ENCODE results near the gene KCNN3. TPM values are rescaled to one million over a fixed set of nuclear protein-coding genes. Genes with fewer than 3 reads are reported as not detected.

Gene KCNN3
- total RNA-seq, 1 donor from 2014 or later, result 0.07 TPM

DNA sequence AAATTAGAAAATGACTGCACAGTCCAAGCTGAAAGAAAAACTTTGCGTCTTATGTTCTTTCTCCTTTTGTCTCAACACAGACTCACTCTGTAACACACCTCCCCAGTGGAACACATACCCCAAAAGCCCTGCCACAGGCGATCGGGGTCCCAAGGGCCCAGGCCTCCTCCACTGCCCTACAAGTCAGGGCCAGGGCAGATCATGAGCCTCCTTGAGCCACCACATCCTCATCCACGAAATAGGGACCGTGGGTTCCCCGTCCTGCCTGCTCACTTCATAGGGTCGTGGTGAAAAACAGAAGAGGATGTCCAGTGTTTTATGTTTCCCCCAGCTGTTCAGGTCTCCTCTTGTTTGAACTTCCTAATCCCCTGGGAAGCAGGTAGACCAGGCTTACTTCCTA, 116.7 kb downstream of the KCNN3 start:
- intact Hi-C loops (cut with micrococcal nuclease), result loop anchor here (10.0 kb wide), 1 partner anchor 181 kb away; the partner anchor contains the start of gene PMVK

DNA sequence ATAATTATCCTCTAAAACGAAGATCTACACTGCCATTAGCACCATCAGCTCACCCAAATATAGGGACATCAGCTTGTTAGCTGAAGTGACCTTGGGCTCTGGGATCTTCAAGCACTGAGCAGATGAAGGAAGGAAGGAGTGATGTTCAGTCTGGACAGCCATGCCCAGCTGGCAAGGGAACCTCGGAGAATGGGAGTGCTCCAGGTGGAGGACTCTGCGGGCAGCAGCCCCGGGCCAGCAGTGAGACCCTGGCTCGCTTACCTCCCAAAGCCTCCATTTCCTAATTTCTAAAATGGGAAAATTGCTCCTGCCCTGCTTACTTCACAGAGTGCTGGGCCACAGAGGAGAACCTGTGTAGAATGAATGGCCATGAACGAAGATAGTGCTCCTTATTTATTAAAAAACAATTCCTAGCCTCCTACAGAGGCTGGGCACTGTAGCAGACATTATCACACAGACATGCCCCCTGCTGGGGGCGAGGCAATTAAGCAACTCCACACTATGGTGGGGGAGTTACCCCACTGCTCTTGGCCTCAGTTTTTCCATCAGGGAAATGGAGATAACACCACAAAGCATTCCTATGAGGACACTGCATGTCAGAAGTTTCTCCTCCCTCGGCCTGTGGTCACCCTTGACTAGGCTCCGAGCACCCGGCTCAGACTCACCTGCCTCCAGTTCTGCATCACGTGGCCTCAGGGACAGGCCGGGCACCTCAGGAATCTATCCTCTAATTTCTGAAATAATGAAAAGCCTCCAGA, 117.6 kb downstream of the KCNN3 start:
- intact Hi-C loops (cut with micrococcal nuclease), result loop anchor here (10.0 kb wide), 1 partner anchor 182 kb away; the partner anchor contains the start of gene PMVK

GRCh38 chr1:154751690-154752089, 118.4 kb downstream of the KCNN3 start:
- intact Hi-C loops (cut with micrococcal nuclease), result loop anchor here (10.0 kb wide), 1 partner anchor 183 kb away; the partner anchor contains the start of gene PMVK

DNA sequence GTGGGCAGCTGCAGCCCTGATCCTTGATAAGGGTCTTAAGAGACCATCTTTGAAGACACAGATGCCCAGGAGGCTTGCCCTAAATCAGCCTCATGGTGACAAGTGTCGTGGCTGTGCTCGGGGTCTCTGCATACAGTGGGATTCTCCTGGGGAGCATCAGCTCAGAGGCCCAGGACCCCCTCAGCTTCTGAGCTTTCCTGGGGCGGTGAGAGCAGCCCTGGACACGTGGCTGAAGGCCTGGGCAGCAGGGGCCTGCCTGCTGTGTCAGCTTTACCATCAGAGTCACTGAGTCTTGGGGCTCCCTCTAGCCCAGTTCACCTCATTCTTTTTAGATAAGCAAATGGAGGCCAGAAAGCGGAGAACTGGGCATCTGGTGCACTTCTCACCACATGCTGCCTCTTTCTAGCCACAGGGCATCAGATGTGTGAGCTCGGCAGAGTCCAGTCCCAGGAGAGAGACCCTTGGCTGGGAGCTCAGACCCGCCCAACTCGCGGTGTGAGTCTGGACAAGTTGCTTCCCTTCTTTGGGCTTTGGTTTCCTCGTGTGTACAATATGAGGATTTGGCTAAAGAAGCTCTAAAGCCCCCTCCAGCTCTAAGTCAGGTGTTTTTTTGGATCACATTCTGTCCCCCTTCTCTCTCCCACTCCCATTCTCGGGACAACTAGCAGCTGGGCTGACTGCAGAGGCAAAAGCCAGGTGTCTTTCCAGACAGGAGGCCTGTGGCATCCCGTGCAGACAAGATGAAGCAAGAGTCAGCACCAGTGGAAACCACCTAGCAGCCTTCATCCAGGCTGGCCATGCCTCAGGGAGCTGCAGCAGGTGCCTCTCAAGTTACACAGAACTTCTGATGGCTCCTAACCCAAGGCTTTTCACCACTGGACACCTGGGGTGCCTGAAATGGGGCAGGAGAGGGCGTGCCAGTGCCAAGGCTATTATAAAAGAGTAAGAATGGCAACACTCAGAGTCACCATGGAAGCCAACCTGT, 119.1 kb downstream of the KCNN3 start:
- intact Hi-C loops (cut with micrococcal nuclease), result loop anchor here (10.0 kb wide), 1 partner anchor 184 kb away; the partner anchor contains the start of gene PMVK

DNA sequence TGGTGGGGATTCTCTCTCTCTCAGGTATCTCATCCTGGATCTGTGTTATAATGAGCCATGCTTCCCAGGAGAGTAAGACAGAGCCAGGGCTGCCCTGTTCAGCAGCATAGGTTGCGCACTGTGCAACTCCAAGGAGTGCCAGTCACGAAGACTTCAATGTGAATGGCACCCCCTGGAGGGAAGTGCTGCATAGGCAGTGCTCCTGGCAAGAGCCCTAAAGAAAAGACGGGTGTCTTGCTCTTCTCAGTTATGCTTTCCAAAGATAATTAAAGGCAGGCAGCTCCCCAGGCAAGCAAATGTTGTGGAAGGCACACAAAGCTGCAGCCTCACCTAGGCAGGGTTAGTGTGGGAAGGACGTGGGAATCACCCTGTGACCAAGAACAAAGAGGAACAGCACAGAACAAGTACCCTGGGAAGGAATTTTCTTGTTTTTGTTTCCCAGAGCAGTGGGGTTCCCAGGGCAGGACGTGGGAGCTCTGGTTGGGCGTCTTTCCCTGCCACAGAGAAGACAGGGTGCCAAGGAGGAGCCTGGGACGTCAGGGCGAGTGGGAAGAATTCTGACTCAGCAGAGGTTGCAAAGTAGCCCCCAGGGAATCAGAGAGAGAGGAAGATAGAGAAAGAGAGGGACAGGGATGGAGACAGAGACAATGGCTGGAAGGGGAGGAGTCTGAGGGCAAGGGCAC, 120.9 kb downstream of the KCNN3 start:
- intact Hi-C loops (cut with micrococcal nuclease), result loop anchor here (5.0 kb wide), 2 partner anchors 82 to 192 kb away; partner anchors contain the start of gene UBE2Q1

- intact Hi-C loops (cut with micrococcal nuclease), result loop anchor here (5.0 kb wide), 2 partner anchors 81 to 191 kb away; partner anchors contain the start of gene UBE2Q1
Observed at GRCh38 chr1:154748405-154748775, 121.7 kb downstream of the KCNN3 start.

DNA sequence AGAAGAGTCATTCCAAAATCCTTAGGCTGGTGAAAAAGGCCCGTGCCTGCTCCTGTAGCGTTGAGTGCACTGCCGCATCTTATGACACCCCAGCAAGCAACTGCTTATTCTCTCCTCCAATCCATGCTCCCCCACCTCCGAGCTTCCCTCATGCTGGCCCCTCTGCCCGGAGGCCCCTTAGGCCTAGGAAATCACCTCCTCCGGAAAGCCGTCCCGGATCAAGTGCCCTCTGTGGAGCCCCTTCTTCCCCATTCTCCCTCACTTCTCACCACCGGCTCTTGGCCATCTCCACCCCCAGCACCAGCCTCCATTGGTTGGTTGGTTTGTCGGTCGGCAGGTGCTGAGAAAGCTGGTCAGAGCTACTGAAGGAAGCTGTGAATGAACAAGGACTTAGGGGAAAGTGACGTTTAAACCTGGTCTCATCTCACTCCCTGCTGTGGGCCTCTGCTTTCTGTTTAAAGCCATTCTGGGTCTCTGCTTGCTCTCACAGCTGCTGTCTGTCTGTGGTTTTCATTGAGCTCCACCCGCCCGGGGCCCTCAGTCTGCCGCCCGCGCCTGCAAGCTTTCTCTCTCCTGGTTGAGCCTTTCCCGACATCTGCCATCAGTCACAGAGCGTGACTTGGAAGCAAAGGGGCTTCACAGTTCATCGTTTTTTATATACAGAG, 122.2 kb downstream of the KCNN3 start:
- intact Hi-C loops (cut with micrococcal nuclease), result loop anchor here (5.0 kb wide), 2 partner anchors 81 to 191 kb away; partner anchors contain the start of gene UBE2Q1

- intact Hi-C loops (cut with micrococcal nuclease), result loop anchor here (5.0 kb wide), 2 partner anchors 80 to 190 kb away; partner anchors contain the start of gene UBE2Q1
Observed at GRCh38 chr1:154747380-154747739, 122.7 kb downstream of the KCNN3 start.

DNA sequence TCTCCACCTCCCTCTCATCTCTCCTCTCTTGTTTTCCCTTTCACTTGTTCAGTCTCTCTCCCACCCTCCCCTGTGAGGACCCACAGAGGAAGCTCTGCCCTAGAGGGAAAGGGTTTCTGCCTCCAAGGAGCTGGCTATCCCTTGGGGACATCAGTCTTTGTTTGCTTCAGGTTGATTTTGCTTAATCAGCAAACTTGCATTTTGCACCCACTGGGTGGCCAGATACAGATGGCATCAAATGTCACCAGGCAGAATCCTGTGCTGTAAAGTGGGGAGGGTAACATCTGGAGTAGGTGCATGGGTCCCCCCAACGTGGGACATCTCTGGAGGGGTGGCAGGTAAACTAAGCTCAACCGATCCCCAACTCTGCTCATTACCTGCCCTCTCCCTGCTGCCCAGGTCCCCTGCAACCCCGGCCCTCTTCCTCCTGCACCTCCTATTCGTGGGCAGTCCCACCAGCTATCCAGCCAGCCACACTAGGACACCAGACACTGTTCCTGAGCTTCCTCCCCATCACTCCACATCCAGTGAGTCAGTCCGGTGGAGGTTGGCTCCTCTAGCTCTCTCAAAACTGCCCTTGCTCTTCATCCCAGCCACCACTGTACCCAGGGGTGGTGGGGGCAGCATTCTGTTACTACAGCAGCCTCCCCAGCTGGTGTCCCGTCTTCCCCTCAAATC, 123.3 kb downstream of the KCNN3 start:
- intact Hi-C loops (cut with micrococcal nuclease), result loop anchor here (5.0 kb wide), 2 partner anchors 79 to 189 kb away; partner anchors contain the start of gene UBE2Q1

DNA sequence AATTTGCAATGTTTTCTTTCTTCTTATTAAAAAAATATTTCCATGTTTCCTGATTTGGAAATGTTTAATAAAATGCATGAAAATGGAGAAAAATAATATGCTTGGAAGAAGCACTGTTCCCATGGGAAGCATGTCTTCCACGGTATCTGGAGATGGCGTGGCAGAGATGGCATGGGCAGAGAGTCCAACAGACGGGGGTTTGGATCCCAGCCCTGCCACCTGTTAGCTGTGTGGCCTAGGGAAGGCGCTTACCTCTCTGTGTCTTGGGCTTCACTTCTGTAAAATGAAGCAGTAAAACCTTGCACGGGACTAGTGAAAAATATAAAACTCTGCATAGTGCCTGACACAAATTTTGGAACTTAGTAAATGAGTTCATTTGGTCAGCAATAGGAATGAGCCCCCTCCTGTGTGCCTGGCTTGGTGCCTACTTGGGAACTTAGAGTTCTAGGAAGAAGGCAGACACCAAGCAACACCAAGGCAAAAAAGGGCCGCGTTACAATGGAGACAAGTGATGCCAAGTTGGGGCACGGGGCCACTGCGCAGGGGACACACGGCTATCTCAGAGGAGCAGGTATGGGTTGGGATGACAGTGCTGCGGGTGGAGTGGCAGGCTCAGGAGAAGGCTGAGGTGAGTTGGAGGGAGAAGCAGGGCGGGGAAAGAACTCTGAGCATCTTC, 124.2 kb downstream of the KCNN3 start:
- intact Hi-C loops (cut with micrococcal nuclease), result loop anchor here (5.0 kb wide), 2 partner anchors 79 to 189 kb away; partner anchors contain the start of gene UBE2Q1

- intact Hi-C loops (cut with micrococcal nuclease), result loop anchor here (5.0 kb wide), 2 partner anchors 78 to 188 kb away; partner anchors contain the start of gene UBE2Q1
Observed at GRCh38 chr1:154745286-154745731, 124.8 kb downstream of the KCNN3 start.

DNA sequence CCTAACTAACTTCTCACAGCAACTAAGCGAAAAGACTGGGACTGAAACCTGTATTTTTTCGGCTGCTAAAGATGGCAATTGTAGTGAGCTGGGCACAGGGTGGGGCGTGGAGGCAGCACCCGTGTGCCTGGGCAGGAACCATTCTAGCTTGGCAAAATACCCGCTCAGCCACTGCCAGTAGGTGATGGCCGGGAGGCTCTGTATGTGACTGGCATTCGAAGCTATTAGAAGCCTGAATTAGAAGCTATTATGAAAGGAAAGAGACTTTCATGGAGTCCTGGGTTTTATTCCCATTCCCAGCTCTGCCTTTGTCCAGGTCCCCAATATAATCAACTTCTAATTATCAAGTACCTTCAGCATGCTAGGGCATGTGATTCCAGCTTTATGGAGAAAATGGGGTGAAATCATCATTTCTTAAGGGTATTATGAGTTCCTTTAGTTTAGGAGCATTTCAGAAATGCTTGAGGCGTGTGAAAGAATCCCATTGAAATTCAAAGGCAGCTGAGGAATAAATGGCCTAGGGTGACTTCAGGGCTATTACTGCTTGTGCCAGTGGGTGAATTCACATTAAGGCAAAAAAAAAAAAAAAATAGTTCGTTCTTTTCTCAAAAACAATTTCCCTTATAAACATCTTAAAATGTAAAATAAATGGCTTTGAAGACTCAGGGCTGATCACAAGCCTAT, 125.6 kb downstream of the KCNN3 start:
- intact Hi-C loops (cut with micrococcal nuclease), result loop anchor here (5.0 kb wide), 2 partner anchors 77 to 187 kb away; partner anchors contain the start of gene UBE2Q1

- intact Hi-C loops (cut with micrococcal nuclease), result no loop called here
Observed at GRCh38 chr1:154743526-154744036, 126.5 kb downstream of the KCNN3 start.

GRCh38 chr1:154742606-154743005, 127.5 kb downstream of the KCNN3 start:
- intact Hi-C loops (cut with micrococcal nuclease), result no loop called here

DNA sequence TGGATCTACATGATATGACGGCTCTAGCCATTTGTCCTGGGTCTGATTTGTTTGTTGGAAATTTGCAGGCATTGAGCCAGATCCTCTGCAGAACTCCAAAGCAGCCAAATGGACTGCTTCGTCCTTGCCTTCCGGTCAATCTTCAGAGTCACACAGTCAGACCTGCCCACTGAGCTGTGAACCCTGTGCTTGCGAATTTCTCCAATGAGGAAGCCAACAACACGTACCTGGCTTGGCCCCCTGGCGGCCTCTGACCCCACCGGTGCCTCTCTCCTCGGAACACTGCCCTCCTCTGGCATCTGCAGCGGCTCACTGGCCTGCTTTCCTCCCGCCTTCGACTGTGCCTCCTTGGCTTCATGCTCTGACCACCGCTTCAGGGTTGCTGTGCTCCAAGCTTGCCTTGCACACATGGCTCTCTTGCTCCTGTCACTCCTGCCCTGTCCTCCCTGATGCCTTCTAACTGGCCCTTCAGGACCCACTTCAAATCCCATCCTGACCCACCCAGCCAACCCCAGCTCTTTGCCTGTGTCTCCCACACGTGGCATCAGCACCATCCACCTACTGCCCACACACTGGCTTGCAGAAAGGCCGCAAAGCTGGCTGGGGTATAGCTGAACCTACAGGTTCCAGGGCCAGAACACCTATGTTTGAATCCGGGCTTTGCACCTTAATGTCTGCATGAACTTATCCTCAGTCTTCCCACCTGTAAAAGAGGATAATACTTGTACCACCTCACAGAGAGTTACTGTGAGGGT, 128.2 kb downstream of the KCNN3 start:
- intact Hi-C loops (cut with micrococcal nuclease), result no loop called here

DNA sequence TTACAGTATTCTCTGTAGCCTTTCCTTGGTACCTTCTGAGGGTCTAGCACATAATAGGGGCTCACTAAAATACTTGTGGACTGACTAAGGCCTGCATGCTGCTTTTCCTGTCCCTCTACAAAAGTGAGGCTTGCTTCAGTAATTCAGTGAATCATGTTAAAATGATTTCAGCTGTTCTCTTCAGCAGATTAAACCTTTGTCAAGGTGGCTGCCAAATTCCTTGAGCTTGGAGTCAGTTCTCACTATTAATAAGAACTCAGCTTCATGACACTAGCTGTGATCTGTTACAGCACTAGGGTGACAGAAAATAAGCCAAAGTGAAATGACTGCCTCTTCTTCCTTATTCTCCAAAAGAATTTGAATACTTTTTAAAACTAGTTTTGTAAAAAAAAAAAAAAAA, 128.8 kb downstream of the KCNN3 start:
- intact Hi-C loops (cut with micrococcal nuclease), result no loop called here

DNA sequence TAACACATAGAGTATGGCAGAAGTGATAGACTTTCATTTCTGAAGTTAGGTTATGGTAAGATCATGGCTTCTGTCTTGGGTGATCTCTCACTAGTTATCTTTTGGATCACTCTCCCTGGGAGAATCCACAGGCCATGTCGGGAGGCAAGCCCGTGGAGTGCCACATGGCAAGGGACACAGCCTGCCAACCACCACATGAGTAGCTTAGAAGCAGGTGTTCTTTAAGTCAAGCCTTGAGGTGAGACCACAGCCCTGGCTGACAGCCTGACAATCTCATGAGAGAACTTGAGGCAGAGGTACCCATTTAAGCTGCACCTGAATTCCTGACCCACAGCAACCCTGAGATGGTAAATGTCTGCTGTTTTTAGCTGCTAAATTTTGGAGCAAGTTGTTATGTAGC, 130.4 kb downstream of the KCNN3 start:
- intact Hi-C loops (cut with micrococcal nuclease), result no loop called here
